Breast epithelium (tissue), 4 donors: Measurements from ENCODE around the gene PTCHD1. TPM values are rescaled to one million over a fixed set of nuclear protein-coding genes. Genes with fewer than 3 reads are reported as not detected.

Source experiments
- DNase-seq, 2 donors: peaks; one replicate each; pipeline ENCODE4 v3.0.0-alpha.2; 2019; ENCODE audit warnings: low spot score in 2 of 2
- H3K27ac ChIP-seq, 2 donors: fragments of 200-600 bp; sonication (generic) in 1 of 2; one replicate each; pipeline ENCODE4 v1.5.1; 2016 to 2019; ENCODE audit warnings: mild to moderate bottlenecking in 1 of 2
- H3K27me3 ChIP-seq, 2 donors: fragments of 200-600 bp; sonication (generic) in 1 of 2; one replicate each; pipeline versions ENCODE4 v1.5.1 to v1.6.0; 2017 to 2019; ENCODE audit warnings: control low read depth in 1 of 2, mild to moderate bottlenecking in 1 of 2
- H3K36me3 ChIP-seq: fragments of 200-600 bp; one replicate; pipeline ENCODE4 v1.5.1; 2019
- H3K4me1 ChIP-seq, 2 donors: fragments of 200-600 bp; sonication (generic); one replicate each; pipeline ENCODE4 v1.5.1; 2016 to 2019; ENCODE audit warnings: control low read depth in 1 of 2
- H3K4me3 ChIP-seq, 3 donors: fragments of 200-600 bp; sonication (generic); 1 replicate in 2 of 3; 2 replicates in 1 of 3; pipeline ENCODE4 v1.5.1; 2016 to 2019; ENCODE audit warnings: mild to moderate bottlenecking in 3 of 3, moderate library complexity in 2 of 3
- H3K9me3 ChIP-seq, 2 donors: fragments of 200-600 bp; sonication (generic) in 1 of 2; one replicate each; pipeline ENCODE4 v1.5.1; 2016 to 2019; ENCODE audit warnings: control low read depth in 1 of 2
- CTCF ChIP-seq, 3 donors: fragments of 450-650 bp; IDR thresholded peaks; one replicate each; pipeline ENCODE4 v1.5.1; 2016 to 2017; ENCODE audit warnings: antibody characterized with exemption in 3 of 3, mild to moderate bottlenecking in 3 of 3, moderate library complexity in 3 of 3
- POLR2A ChIP-seq: fragments of 450-650 bp; IDR thresholded peaks from one replicate; pipeline ENCODE4 v1.6.1; 2016; ENCODE audit warnings: antibody characterized with exemption, mild to moderate bottlenecking, moderate library complexity
- POLR2AphosphoS5 ChIP-seq, 3 donors: sonication (generic); formaldehyde crosslinking; IDR thresholded peaks; one replicate each; pipeline ENCODE4 v1.6.1; 2017; ENCODE audit warnings: antibody characterized with exemption in 3 of 3
- intact Hi-C: fragments of 100-400 bp; cut with DNase I; formaldehyde crosslinking; loops from one replicate; pipeline ENCODE4 v1.15.1; 2023; ENCODE audit warnings: low total_unique reads
- total RNA-seq, 3 donors: library from RNA; depleted of rRNA; stranded (reverse); fragments of >200 nt; gene quantifications; one replicate each; pipeline ENCODE4 v1.1.0, GENCODE V29; 2016

PTCHD1 gene
- total RNA-seq, 3 donors from 2014 or later = under 0.01 to 5.7 (median 1.3) TPM

GRCh38 chrX:23356189-23356588, 21.5 kb downstream of the PTCHD1 start:
- intact Hi-C loops = loop anchor here (10.0 kb wide), 1 partner anchor 879 kb away; no protein-coding TSS in a partner anchor
- Histone ChIP-seq H3K27ac (no peak overlapping the region), H3K36me3 (no peaks in the 10 kb centered on the region), H3K9me3 (peaks cover 4 to 6% of the 10 kb centered on the region in 2 donors), H3K27me3 (no peaks in the 10 kb centered on the region), H3K4me3 (no peak overlapping the region), H3K4me1 (no peaks in the 10 kb centered on the region)
- no peak for TF ChIP-seq POLR2A
- no peak for TF ChIP-seq CTCF (IDR thresholded peaks at IDR 0.05)
- no peak for TF ChIP-seq POLR2AphosphoS5 (IDR thresholded peaks at IDR 0.05)
- DNase-seq = no peak

DNA sequence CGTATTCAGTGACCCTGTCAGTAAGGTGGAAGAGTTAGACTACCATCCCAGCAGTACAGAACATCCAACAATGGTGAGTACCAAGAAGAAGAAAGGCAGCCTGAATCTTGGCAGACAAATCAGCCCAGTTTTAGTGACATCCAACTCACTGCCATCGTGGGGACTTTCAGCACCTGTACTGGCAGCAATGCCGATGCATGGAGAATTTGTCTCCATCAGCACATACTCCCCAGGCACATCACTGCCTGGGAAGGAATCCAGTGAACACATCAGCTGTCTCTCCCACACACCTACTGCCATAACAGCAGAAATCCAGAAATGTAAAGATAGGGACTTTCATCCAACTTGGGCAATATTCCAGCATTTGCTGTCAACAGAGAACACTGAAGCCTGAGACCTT, 29.8 kb downstream of the PTCHD1 start:
- H3K9me3 ChIP-seq = peaks cover 0 to 2% of the 10 kb centered on the region in 2 donors
- H3K27ac ChIP-seq = no peak overlapping the region
- no peak for DNase-seq
- H3K27me3 ChIP-seq = peaks cover 0 to 10% of the 10 kb centered on the region in 2 donors
- no peaks in the 10 kb centered on the region for H3K4me1 ChIP-seq
- intact Hi-C loops = no loop called here
- no peak overlapping the region for H3K4me3 ChIP-seq
- H3K36me3 ChIP-seq = no peaks in the 10 kb centered on the region
- TF ChIP-seq CTCF (IDR thresholded peaks at IDR 0.05) (no peak), POLR2A (no peak), POLR2AphosphoS5 (IDR thresholded peaks at IDR 0.05) (no peak)

- Histone ChIP-seq H3K9me3 (peaks cover 0 to 2% of the 10 kb centered on the region in 2 donors), H3K36me3 (no peaks in the 10 kb centered on the region), H3K27me3 (peaks cover 0 to 15% of the 10 kb centered on the region in 2 donors), H3K27ac (no peak overlapping the region), H3K4me1 (no peaks in the 10 kb centered on the region), H3K4me3 (no peak overlapping the region)
- intact Hi-C loops = no loop called here
- no peak for DNase-seq
- TF ChIP-seq CTCF (IDR thresholded peaks at IDR 0.05) (no peak), POLR2A (no peak), POLR2AphosphoS5 (IDR thresholded peaks at IDR 0.05) (no peak)
Observed at GRCh38 chrX:23365541-23365940, 30.9 kb downstream of the PTCHD1 start.

DNA sequence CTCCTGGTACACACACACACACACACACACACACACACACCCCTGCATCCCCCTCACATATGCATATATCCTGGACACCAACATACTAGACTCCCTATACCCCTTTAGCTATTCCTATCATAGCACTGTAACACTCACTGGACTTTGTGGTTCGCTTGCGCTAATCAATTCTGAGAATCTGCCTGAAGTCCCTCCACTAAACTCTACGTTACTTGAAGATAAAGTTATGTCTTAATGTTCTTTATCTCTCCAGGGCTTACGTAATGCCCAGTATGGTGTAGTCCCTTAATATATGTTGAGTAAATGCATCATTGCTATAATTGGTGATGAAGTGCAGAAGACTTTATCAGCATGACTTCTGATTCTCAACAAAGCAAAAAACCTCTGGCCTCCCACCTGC, 32.3 kb downstream of the PTCHD1 start:
- Histone ChIP-seq H3K27ac (no peak overlapping the region), H3K27me3 (peaks cover 0 to 27% of the 10 kb centered on the region in 2 donors), H3K4me1 (no peaks in the 10 kb centered on the region), H3K4me3 (no peak overlapping the region), H3K36me3 (no peaks in the 10 kb centered on the region), H3K9me3 (peaks cover 0 to 2% of the 10 kb centered on the region in 2 donors)
- no peak for TF ChIP-seq CTCF (IDR thresholded peaks at IDR 0.05)
- no peak for TF ChIP-seq POLR2A
- no peak for TF ChIP-seq POLR2AphosphoS5 (IDR thresholded peaks at IDR 0.05)
- intact Hi-C loops = no loop called here
- DNase-seq = no peak

GRCh38 chrX:23369027-23369426, 34.4 kb downstream of the PTCHD1 start:
- H3K27me3 ChIP-seq = peaks cover 0 to 23% of the 10 kb centered on the region in 2 donors
- no peak overlapping the region for H3K27ac ChIP-seq
- H3K4me1 ChIP-seq = no peaks in the 10 kb centered on the region
- intact Hi-C loops = no loop called here
- DNase-seq = no peak
- H3K9me3 ChIP-seq = no peaks in the 10 kb centered on the region
- H3K36me3 ChIP-seq = no peaks in the 10 kb centered on the region
- TF ChIP-seq POLR2A (no peak), CTCF (IDR thresholded peaks at IDR 0.05) (no peak), POLR2AphosphoS5 (IDR thresholded peaks at IDR 0.05) (no peak)
- no peak overlapping the region for H3K4me3 ChIP-seq
